Esophagus squamous epithelium (tissue), 5 donors: Measurements from ENCODE around the gene RFLNA. TPM values are rescaled to one million over a fixed set of nuclear protein-coding genes. Genes with fewer than 3 reads are reported as not detected.

Source experiments
- DNase-seq: peaks from one replicate; lab custom pipeline; 2025; lab: John Stamatoyannopoulos, UW
- H3K27ac ChIP-seq, 4 donors: fragments of 200-600 bp; sonication (generic); one replicate each; pipeline ENCODE4 v1.5.1; 2016 to 2019; ENCODE audit warnings: mild to moderate bottlenecking in 1 of 4
- H3K27me3 ChIP-seq, 4 donors: fragments of 200-600 bp; sonication (generic); 1 replicate in 3 of 4; 2 replicates in 1 of 4; pipeline versions ENCODE4 v1.5.1 to v1.6.0; 2017 to 2021; ENCODE audit warnings: antibody characterized with exemption in 1 of 4
- H3K36me3 ChIP-seq, 3 donors: fragments of 200-600 bp; sonication (generic); one replicate each; pipeline ENCODE4 v1.5.1; 2016 to 2019
- H3K4me1 ChIP-seq, 3 donors: fragments of 200-600 bp; sonication (generic); one replicate each; pipeline ENCODE4 v1.5.1; 2017 to 2019
- H3K4me3 ChIP-seq, 4 donors: fragments of 200-600 bp; sonication (generic); 1 replicate in 3 of 4; 2 replicates in 1 of 4; pipeline ENCODE4 v1.5.1; 2016 to 2019; ENCODE audit warnings: mild to moderate bottlenecking in 2 of 4, moderate library complexity in 1 of 4
- H3K9me3 ChIP-seq, 3 donors: fragments of 200-600 bp; sonication (generic); one replicate each; pipeline ENCODE4 v1.5.1; 2016 to 2019
- POLR2A ChIP-seq, 4 donors: fragments of 450-650 bp; IDR thresholded peaks; one replicate each; pipeline ENCODE4 v1.6.1; 2017; ENCODE audit warnings: antibody characterized with exemption in 4 of 4, mild to moderate bottlenecking in 4 of 4, moderate library complexity in 3 of 4
- WGBS, 2 donors: methylation state at CpG; one replicate each; pipeline ENCODE4 v1.1.5; 2018; 5-methylcytosine and 5-hydroxymethylcytosine counted together
- intact Hi-C: fragments of 100-400 bp; cut with DNase I; formaldehyde crosslinking; loops from one replicate; pipeline ENCODE4 v1.15.0; 2022
- total RNA-seq, 4 donors: library from RNA; depleted of rRNA; stranded (reverse); fragments of >200 nt; gene quantifications; one replicate each; pipeline ENCODE4 v1.1.0, GENCODE V29; 2016
- TF ChIP-seq, protein P1 (sequence below), 6 experiments: fragments of 450-650 bp in 4 of 6; fragments of 200-600 bp in 2 of 6; sonication (generic) in 2 of 6; IDR thresholded peaks; one replicate each; pipeline ENCODE4 v1.5.1; 2016 to 2019; ENCODE audit warnings: antibody characterized with exemption in 6 of 6, mild to moderate bottlenecking in 4 of 6, moderate library complexity in 4 of 6
- donor health status: DM: yes; HTN: yes; CAD: no.

The RFLNA gene
- total RNA-seq, 4 donors from 2014 or later: 0.23 to 0.57 (median 0.45) TPM; not detected in 1

DNA sequence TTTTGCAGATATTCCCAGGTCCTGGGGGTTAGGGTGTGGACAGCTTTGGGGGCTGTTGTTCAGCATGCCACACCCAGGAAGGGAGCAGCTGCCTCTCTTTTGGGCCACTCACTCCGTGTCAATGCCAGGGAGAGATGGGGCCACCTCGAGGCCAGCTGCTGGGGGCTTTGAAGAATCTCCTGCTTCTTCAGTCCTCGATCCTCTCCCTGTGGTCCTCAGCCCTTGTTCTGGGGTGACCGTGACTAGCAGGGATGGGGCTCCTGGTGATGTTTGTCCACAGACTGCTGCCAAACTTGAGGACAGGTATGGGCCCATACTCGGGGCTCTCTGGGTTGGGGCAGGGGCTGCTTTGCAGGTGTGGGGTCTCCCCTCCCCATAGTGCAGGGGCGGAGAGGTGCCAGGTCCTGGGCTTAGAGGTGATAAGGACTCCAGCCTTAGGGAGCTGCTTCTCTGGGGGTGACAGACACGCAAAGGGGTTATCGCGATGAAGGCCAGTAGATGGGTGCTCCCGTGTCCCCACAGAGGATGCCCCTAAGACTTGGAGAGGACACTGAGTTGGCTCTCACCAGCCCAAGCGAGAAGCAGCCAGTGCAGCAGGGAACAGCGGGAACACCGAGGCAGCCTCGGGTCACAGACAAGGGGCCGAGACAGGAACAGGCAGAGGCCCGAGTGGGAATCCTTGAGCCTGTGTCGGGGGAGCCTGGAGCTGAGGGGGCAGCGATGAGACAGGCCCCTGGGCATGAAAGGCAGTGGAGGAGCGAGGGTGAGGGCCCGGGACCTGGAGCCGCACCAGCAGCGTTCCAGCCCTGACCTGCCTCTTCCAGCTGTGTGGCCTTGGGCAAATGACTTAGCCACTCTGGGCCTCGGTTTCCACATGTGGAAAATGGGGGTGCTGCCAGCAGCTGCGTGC lies 11.1 kb downstream of the RFLNA start:
- TF ChIP-seq POLR2A (IDR thresholded peaks at IDR 0.05): no peak
- TF ChIP-seq, protein P1, sequence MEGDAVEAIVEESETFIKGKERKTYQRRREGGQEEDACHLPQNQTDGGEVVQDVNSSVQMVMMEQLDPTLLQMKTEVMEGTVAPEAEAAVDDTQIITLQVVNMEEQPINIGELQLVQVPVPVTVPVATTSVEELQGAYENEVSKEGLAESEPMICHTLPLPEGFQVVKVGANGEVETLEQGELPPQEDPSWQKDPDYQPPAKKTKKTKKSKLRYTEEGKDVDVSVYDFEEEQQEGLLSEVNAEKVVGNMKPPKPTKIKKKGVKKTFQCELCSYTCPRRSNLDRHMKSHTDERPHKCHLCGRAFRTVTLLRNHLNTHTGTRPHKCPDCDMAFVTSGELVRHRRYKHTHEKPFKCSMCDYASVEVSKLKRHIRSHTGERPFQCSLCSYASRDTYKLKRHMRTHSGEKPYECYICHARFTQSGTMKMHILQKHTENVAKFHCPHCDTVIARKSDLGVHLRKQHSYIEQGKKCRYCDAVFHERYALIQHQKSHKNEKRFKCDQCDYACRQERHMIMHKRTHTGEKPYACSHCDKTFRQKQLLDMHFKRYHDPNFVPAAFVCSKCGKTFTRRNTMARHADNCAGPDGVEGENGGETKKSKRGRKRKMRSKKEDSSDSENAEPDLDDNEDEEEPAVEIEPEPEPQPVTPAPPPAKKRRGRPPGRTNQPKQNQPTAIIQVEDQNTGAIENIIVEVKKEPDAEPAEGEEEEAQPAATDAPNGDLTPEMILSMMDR (IDR thresholded peaks at IDR 0.05): no peak
- Histone ChIP-seq H3K4me1 (no peaks in the 10 kb centered on the region), H3K27ac (no peak overlapping the region), H3K27me3 (peaks cover 0 to 24% (median 0%) of the 10 kb centered on the region in 4 donors), H3K36me3 (no peaks in the 10 kb centered on the region), H3K4me3 (no peak overlapping the region), H3K9me3 (no peaks in the 10 kb centered on the region)
- no peak for DNase-seq
- 64 to 74% methylated on average over 9 to 10 of the region's 24 CpGs for WGBS, 2 donors
- intact Hi-C loops: no loop called here

DNA sequence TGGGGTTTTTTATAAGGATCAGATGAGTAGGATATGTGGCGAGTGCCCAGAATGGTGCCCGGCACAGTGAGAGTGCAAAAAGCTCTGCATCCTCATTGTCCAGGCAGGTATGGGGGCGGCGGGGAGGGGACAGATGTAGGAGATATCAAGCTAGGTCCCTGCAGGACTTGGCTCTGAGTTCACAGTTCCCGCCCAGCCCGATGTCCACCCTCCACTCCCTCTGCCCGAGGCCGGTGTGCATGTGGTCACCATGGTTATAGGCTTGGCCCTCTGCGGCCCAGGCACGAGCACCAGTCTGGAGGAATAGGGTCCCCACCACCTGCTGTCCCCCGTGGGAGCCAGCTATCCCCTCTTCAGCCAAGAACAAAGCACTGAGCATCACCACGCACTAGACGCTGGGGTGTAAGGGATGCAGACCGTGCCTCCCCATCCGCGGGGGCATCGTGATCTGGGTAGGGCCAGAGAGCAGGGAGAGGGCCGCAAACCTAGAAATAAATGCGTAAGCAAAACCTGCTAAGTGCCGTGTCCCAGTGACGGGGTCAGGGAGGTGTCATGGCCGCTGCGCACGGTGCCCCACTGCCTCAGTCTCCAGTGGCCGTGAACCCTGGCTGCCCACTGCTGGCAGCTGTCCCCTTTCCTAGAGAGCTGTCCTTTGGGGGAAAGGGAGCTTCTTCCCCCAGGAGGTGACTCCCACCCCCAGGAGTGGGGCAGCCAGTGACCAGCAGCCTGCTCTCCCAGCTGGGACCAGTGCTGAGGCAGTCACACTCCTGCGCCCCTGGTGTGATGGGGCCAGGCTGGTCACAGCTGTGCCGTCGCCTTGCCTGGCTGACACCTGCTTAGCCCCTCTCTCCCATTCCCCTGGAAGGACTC lies 12.0 kb downstream of the RFLNA start:
- no peak overlapping the region for H3K27ac ChIP-seq
- intact Hi-C loops: no loop called here
- no peak overlapping the region for H3K4me3 ChIP-seq
- no peaks in the 10 kb centered on the region for H3K9me3 ChIP-seq
- WGBS, 2 donors: 80 to 88% methylated on average over 12 to 21 of the region's 28 CpGs
- no peak for TF ChIP-seq POLR2A (IDR thresholded peaks at IDR 0.05)
- TF ChIP-seq, protein P1 (IDR thresholded peaks at IDR 0.05): no peak
- peaks cover 0 to 15% (median 0%) of the 10 kb centered on the region in 4 donors for H3K27me3 ChIP-seq
- DNase-seq: no peak
- H3K4me1 ChIP-seq: no peaks in the 10 kb centered on the region
- no peaks in the 10 kb centered on the region for H3K36me3 ChIP-seq

DNA sequence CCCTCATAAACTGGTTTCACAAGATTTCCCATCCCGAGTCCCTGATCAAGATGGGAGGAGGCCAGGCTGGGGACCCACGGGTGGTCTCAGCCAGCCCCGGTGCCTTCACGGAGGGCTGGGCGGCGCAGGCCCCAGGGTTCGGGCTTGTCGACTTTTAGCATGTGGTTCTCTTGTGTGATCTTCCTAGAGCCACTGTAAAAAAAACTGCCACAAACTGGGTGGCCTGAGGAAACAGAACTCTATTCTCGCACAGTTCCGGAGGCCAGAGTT lies 12.6 kb downstream of the RFLNA start:
- intact Hi-C loops: no loop called here
- no peak for TF ChIP-seq POLR2A (IDR thresholded peaks at IDR 0.05)
- TF ChIP-seq, protein P1 (IDR thresholded peaks at IDR 0.05): no peak
- no peak for DNase-seq

GRCh38 chr12:124308741-124309140 lies 13.8 kb downstream of the RFLNA start:
- Histone ChIP-seq H3K27me3 (peaks cover 0 to 4% (median 0%) of the 10 kb centered on the region in 4 donors), H3K36me3 (no peaks in the 10 kb centered on the region), H3K27ac (no peak overlapping the region), H3K4me1 (no peaks in the 10 kb centered on the region), H3K9me3 (no peaks in the 10 kb centered on the region), H3K4me3 (no peak overlapping the region)
- 90% methylated on average over 10 of the region's 18 CpGs; no CpG with 5 or more reads in 1 of the 2 donors for WGBS, 2 donors
- no peak for TF ChIP-seq POLR2A (IDR thresholded peaks at IDR 0.05)
- TF ChIP-seq, protein P1 (IDR thresholded peaks at IDR 0.05): no peak
- no peak for DNase-seq
- intact Hi-C loops: no loop called here

More for the DNA sequence above, 12.6 kb downstream of the RFLNA start:
- 100% methylated on average over 2 of the region's 10 CpGs for WGBS, 2 donors
- no peaks in the 10 kb centered on the region for H3K36me3 ChIP-seq
- peaks cover 0 to 10% (median 0%) of the 10 kb centered on the region in 4 donors for H3K27me3 ChIP-seq
- no peak overlapping the region for H3K27ac ChIP-seq
- H3K4me3 ChIP-seq: no peak overlapping the region
- no peaks in the 10 kb centered on the region for H3K4me1 ChIP-seq
- no peaks in the 10 kb centered on the region for H3K9me3 ChIP-seq
